KMS-11 (cell line): ENCODE results near the gene COL20A1.

Experiments used
- H2AFZ ChIP-seq: fragments of 200-600 bp; sonication (generic); 2 replicates; pipeline ENCODE4 v1.6.1; 2016; ENCODE audit warnings: antibody characterized with exemption, mixed run types, low read depth
- H3K27ac ChIP-seq: fragments of 200-600 bp; sonication (generic); 2 replicates; pipeline ENCODE4 v1.6.1; 2016; ENCODE audit warnings: mild to moderate bottlenecking, mixed run types
- H3K27me3 ChIP-seq: fragments of 200-600 bp; sonication (generic); 2 replicates; pipeline ENCODE4 v1.6.1; 2017; ENCODE audit warnings: mild to moderate bottlenecking, low read depth, mixed run types, moderate library complexity; ENCODE audit not compliant: insufficient read depth
- H3K36me3 ChIP-seq: fragments of 200-600 bp; sonication (generic); 2 replicates; pipeline ENCODE4 v1.6.1; 2017; ENCODE audit warnings: mild to moderate bottlenecking, mixed run types; ENCODE audit not compliant: insufficient read depth
- H3K4me1 ChIP-seq: fragments of 200-600 bp; sonication (generic); 2 replicates; pipeline ENCODE4 v1.6.1; 2016; ENCODE audit warnings: mild to moderate bottlenecking, low read depth, mixed run types; ENCODE audit not compliant: poor library complexity, severe bottlenecking
- H3K4me2 ChIP-seq: fragments of 200-600 bp; sonication (generic); 2 replicates; pipeline ENCODE4 v1.7.0; 2016; ENCODE audit warnings: mild to moderate bottlenecking, mixed run types
- H3K4me3 ChIP-seq: fragments of 200-600 bp; sonication (generic); IDR thresholded peaks from 2 replicates; pipeline ENCODE4 v1.6.1; 2017; ENCODE audit warnings: low read depth, low read length, mixed read lengths; ENCODE audit not compliant: insufficient read depth
- H3K79me2 ChIP-seq: fragments of 200-600 bp; sonication (generic); 2 replicates; pipeline ENCODE4 v1.6.1; 2016; ENCODE audit warnings: low read depth, mixed run types; ENCODE audit not compliant: insufficient read depth
- H3K9ac ChIP-seq: fragments of 200-600 bp; sonication (generic); 2 replicates; pipeline ENCODE4 v1.6.1; 2016; ENCODE audit warnings: mild to moderate bottlenecking, mixed run types
- H4K20me1 ChIP-seq: fragments of 200-600 bp; sonication (generic); 2 replicates; pipeline ENCODE4 v1.6.1; 2016; ENCODE audit warnings: mild to moderate bottlenecking, mixed run types; ENCODE audit not compliant: insufficient read depth
- CTCF ChIP-seq: fragments of 200-600 bp; sonication (generic); conservative IDR thresholded peaks from 2 replicates; pipeline ENCODE4 v1.6.1; 2017; ENCODE audit warnings: low read depth, mild to moderate bottlenecking, antibody characterized with exemption, low read length, moderate library complexity, mixed read lengths

Gene COL20A1

DNA sequence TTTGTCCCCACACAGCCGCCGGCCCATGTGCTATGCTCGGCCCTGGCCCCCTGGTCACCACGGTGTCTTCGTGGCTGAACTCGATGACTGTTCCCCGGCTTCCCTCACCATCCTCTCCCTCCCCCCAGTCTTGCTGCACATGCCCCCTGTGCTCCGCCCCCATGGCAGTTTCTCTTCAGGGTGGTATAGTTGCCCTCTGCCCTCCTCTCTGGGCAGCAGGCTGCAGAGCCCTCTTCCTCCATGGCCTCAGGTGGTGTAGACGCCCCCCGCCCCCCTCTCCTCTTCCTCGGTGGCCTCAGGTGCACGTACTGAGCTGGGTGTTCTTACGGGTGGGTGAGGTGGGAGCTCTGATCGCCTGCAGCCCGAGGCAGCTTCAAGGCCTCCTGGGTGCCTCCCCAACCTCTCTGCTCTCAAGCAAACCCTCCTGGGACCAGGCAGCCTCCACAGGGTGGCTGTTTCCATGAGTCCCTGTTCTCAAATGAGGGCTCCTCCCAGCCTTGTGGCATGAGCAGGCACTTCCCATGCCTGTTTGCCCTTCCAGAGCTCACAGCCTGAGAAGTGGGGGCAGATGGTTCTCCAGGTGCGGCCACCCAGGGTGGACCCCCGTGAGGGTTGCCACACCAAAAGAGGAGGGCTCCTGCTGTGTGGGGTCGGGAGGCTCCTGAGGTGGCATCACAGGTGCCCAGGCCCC, 24.8 kb downstream of the COL20A1 start:
- no peak overlapping the region for H3K4me2 ChIP-seq
- no peak for TF ChIP-seq CTCF
- peaks cover 94% of the 10 kb centered on the region for H3K27me3 ChIP-seq

GRCh38 chr20:63318391-63319163, 25.6 kb downstream of the COL20A1 start:
- no peak for TF ChIP-seq CTCF
- Histone ChIP-seq H3K27me3 (peaks cover 96% of the 10 kb centered on the region), H3K9ac (no peak overlapping the region), H3K79me2 (no peaks in the 10 kb centered on the region), H3K4me3 (no peak overlapping the region), H3K4me1 (no peaks in the 10 kb centered on the region), H3K4me2 (no peak overlapping the region), H3K27ac (no peak overlapping the region), H3K36me3 (no peaks in the 10 kb centered on the region), H4K20me1 (no peaks in the 10 kb centered on the region), H2AFZ (no peak overlapping the region)

More for the DNA sequence above, 24.8 kb downstream of the COL20A1 start:
- no peaks in the 10 kb centered on the region for H4K20me1 ChIP-seq
- H2AFZ ChIP-seq = no peak overlapping the region
- H3K4me3 ChIP-seq = no peak overlapping the region
- no peak overlapping the region for H3K9ac ChIP-seq
- no peaks in the 10 kb centered on the region for H3K4me1 ChIP-seq
- no peak overlapping the region for H3K27ac ChIP-seq
- H3K79me2 ChIP-seq = no peaks in the 10 kb centered on the region
- no peaks in the 10 kb centered on the region for H3K36me3 ChIP-seq

DNA sequence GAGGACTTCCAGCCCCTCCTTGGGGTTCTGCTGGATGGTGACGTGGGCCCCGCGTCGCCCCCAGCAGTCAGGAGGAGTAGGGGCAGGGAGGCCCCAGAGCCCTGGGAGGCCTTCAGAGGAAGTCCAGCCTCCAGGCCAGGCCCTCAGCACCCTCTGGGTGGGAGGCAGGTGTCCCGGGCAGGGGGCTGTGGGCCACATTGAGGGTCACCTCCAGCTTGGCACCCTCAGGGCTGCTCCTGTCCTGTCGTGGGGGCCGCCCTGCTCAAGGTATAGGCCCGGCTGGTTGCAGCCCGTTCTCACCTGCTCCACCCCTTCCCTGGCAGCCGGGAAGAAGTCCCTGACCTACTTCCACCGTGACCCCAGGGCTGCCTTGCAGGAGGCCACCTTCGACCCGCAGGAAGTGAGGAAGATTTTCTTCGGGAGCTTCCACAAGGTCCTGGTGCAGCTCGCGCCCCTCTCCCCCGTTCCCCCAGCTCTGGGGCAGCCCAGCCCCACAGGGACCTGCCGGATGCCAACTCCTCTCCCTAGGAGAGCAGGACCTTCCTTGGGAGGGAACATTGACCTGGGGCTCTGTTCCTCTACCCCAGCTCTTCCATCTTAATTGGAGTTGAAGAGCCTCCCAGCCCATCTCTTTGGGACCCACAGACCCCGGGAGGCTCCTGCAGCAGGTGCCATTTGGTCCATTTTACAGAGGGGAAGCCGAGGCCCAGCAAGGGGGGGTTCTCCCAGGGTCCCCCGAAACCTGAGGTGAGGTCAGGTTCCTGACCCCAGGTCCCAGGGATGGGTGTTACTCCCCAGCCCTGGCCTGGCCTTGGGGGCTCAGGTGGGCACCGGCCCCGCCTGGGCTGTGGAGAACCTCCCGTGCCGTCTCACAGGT, 26.4 kb downstream of the COL20A1 start:
- Histone ChIP-seq H3K4me1 (no peaks in the 10 kb centered on the region), H3K79me2 (no peaks in the 10 kb centered on the region), H3K9ac (no peak overlapping the region), H4K20me1 (no peaks in the 10 kb centered on the region), H2AFZ (no peak overlapping the region), H3K27ac (no peak overlapping the region), H3K27me3 (peaks cover 96% of the 10 kb centered on the region), H3K4me3 (no peak overlapping the region), H3K36me3 (no peaks in the 10 kb centered on the region), H3K4me2 (no peak overlapping the region)
- TF ChIP-seq CTCF = no peak

GRCh38 chr20:63320041-63320511, 27.1 kb downstream of the COL20A1 start:
- H3K9ac ChIP-seq = no peak overlapping the region
- H3K4me3 ChIP-seq = no peak overlapping the region
- H4K20me1 ChIP-seq = no peaks in the 10 kb centered on the region
- H3K4me2 ChIP-seq = no peak overlapping the region
- no peak overlapping the region for H2AFZ ChIP-seq
- TF ChIP-seq CTCF = no peak
- H3K4me1 ChIP-seq = no peaks in the 10 kb centered on the region
- H3K36me3 ChIP-seq = no peaks in the 10 kb centered on the region
- peaks cover 98% of the 10 kb centered on the region for H3K27me3 ChIP-seq
- no peaks in the 10 kb centered on the region for H3K79me2 ChIP-seq
- H3K27ac ChIP-seq = no peak overlapping the region
